HEK293T (cell line): Measurements from ENCODE around the gene CDC42BPG.

Experiments used
- ARNT ChIP-seq: fragments of 450-650 bp; IDR thresholded peaks from 2 replicates; pipeline ENCODE4 v1.6.1; 2017; ENCODE audit warnings: mild to moderate bottlenecking
- CTBP1 ChIP-seq: fragments of 450-650 bp; IDR thresholded peaks from 2 replicates; pipeline ENCODE4 v1.6.1; 2016; ENCODE audit warnings: borderline replicate concordance
- FOXK2 ChIP-seq: fragments of 450-650 bp; IDR thresholded peaks from 2 replicates; pipeline ENCODE4 v1.6.1; 2016; ENCODE audit warnings: mild to moderate bottlenecking
- FOXM1 ChIP-seq: fragments of 450-650 bp; IDR thresholded peaks from 2 replicates; pipeline ENCODE4 v1.6.1; 2017; ENCODE audit warnings: mild to moderate bottlenecking, borderline replicate concordance
- HDGF ChIP-seq: fragments of 450-650 bp; IDR thresholded peaks from 2 replicates; pipeline ENCODE4 v1.6.1; 2017; ENCODE audit warnings: antibody characterized with exemption, borderline replicate concordance
- NFRKB ChIP-seq: fragments of 450-650 bp; IDR thresholded peaks from 2 replicates; pipeline ENCODE4 v1.6.1; 2016; ENCODE audit warnings: mild to moderate bottlenecking, moderate library complexity
- SP1 ChIP-seq: fragments of 450-650 bp; IDR thresholded peaks from 2 replicates; pipeline ENCODE4 v1.6.1; 2017
- SUZ12 ChIP-seq: fragments of 450-650 bp; IDR thresholded peaks from 2 replicates; pipeline ENCODE4 v1.6.1; 2016; ENCODE audit warnings: mild to moderate bottlenecking
- TARDBP ChIP-seq: fragments of 450-650 bp; IDR thresholded peaks from 2 replicates; pipeline ENCODE4 v1.6.1; 2016
- ZNF384 ChIP-seq: fragments of 450-650 bp; IDR thresholded peaks from 2 replicates; pipeline ENCODE4 v1.6.1; 2016

- TF ChIP-seq CTBP1 = no peak
- peak; percentile 19; the same call in 1 of the 2 replicates for TF ChIP-seq FOXM1
- no peak for TF ChIP-seq TARDBP
- no peak for TF ChIP-seq SP1
- TF ChIP-seq ARNT = no peak
- TF ChIP-seq HDGF = no peak
- no peak for TF ChIP-seq SUZ12
- TF ChIP-seq ZNF384 = no peak
- no peak for TF ChIP-seq FOXK2
- TF ChIP-seq NFRKB = no peak
Observed at GRCh38 chr11:64778223-64778472, 66.3 kb downstream of the CDC42BPG start.
